GM19463 (cell line): Measurements from ENCODE around the gene HS3ST3B1.

ENCODE experiments used
- ATAC-seq: cut with Tn5 transposase; IDR thresholded peaks from one replicate; pipeline ENCODE4 v1.9.1; 2021; ENCODE audit warnings: mild to moderate bottlenecking, moderate library complexity; ENCODE audit not compliant: unreplicated experiment

Gene HS3ST3B1

GRCh38 chr17:14398766-14399165, 97.9 kb downstream of the HS3ST3B1 start:
- no peak for ATAC-seq
